Measurements from ENCODE around the gene SERTAD2. TPM values are rescaled to one million over a fixed set of nuclear protein-coding genes. Genes with fewer than 3 reads are reported as not detected.
A peak's percentile ranks its signal among the peaks of the same experiment; 100 is the strongest.

Gene SERTAD2
- polyA plus RNA-seq, 3 donors, result 22.5 to 23.9 (median 23.5) TPM

- no peak for DNase-seq
Measured at GRCh38 chr2:64679673-64680425, 26.1 kb upstream of the SERTAD2 start.

- no peak for DNase-seq
Measured at GRCh38 chr2:64678771-64679590, 25.3 kb upstream of the SERTAD2 start.

GRCh38 chr2:64677530-64677929 is 23.8 kb upstream of the SERTAD2 start:
- DNase-seq, result no peak

GRCh38 chr2:64675860-64676259 is 22.1 kb upstream of the SERTAD2 start:
- DNase-seq, result no peak

- DNase-seq, result no peak
Measured at GRCh38 chr2:64672708-64673107, 19.0 kb upstream of the SERTAD2 start.

- no peak for DNase-seq
Measured at GRCh38 chr2:64670047-64670446, 16.3 kb upstream of the SERTAD2 start.

- DNase-seq, result no peak
Measured at GRCh38 chr2:64669288-64669687, 15.6 kb upstream of the SERTAD2 start.

GRCh38 chr2:64668542-64668941 is 14.8 kb upstream of the SERTAD2 start:
- DNase-seq, result no peak

- DNase-seq, result no peak
Measured at GRCh38 chr2:64667535-64667934, 13.8 kb upstream of the SERTAD2 start.

GRCh38 chr2:64666810-64667438 is 13.2 kb upstream of the SERTAD2 start:
- no peak for DNase-seq

GRCh38 chr2:64665709-64666108 is 12.0 kb upstream of the SERTAD2 start:
- DNase-seq, result no peak

GRCh38 chr2:64663402-64663801 is 9.7 kb upstream of the SERTAD2 start:
- no peak for DNase-seq

- no peak for DNase-seq
Measured at GRCh38 chr2:64661741-64662169, 8.0 kb upstream of the SERTAD2 start.

- no peak for DNase-seq
Measured at GRCh38 chr2:64659252-64659651, 5.5 kb upstream of the SERTAD2 start.

GRCh38 chr2:64658269-64658668 is 4.6 kb upstream of the SERTAD2 start:
- DNase-seq, result no peak

- DNase-seq, result no peak
Measured at GRCh38 chr2:64657411-64657810, 3.7 kb upstream of the SERTAD2 start.

- DNase-seq, result no peak
Measured at GRCh38 chr2:64656379-64656778, 2.7 kb upstream of the SERTAD2 start.

- DNase-seq, result no peak
Measured at GRCh38 chr2:64655873-64656272, 2.2 kb upstream of the SERTAD2 start.

- DNase-seq, result no peak
Measured at GRCh38 chr2:64655018-64655664, 1.4 kb upstream of the SERTAD2 start.

- DNase-seq, result peak; percentile 83
Measured at GRCh38 chr2:64654063-64654811, 524 bp upstream of the SERTAD2 start.
